ENCODE measurements around the gene FBXO28.

- TF ChIP-seq, protein P1, sequence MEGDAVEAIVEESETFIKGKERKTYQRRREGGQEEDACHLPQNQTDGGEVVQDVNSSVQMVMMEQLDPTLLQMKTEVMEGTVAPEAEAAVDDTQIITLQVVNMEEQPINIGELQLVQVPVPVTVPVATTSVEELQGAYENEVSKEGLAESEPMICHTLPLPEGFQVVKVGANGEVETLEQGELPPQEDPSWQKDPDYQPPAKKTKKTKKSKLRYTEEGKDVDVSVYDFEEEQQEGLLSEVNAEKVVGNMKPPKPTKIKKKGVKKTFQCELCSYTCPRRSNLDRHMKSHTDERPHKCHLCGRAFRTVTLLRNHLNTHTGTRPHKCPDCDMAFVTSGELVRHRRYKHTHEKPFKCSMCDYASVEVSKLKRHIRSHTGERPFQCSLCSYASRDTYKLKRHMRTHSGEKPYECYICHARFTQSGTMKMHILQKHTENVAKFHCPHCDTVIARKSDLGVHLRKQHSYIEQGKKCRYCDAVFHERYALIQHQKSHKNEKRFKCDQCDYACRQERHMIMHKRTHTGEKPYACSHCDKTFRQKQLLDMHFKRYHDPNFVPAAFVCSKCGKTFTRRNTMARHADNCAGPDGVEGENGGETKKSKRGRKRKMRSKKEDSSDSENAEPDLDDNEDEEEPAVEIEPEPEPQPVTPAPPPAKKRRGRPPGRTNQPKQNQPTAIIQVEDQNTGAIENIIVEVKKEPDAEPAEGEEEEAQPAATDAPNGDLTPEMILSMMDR (IDR thresholded peaks at IDR 0.05; ENCODE audit: poor library complexity) = no peak
- TF ChIP-seq EZH2 (IDR thresholded peaks at IDR 0.05; ENCODE audit: borderline replicate concordance) = no peak
Observed at GRCh38 chr1:224182866-224183590, 69.1 kb downstream of the FBXO28 start, which contains the start of gene DEGS1.

Data from hepatocyte (in vitro differentiated cells).